GM18907 (cell line): ENCODE measurements around the gene ARMC7.
"Not testable (repeated sequence)": the region's sequence is repeated elsewhere in the genome, so short reads cannot be mapped to it uniquely, and the experiment has no call there.

Source experiments
- ATAC-seq: cut with Tn5 transposase; IDR thresholded peaks from one replicate; pipeline ENCODE4 v1.9.1; 2021; ENCODE audit warnings: mild to moderate bottlenecking, moderate library complexity; ENCODE audit not compliant: unreplicated experiment

ARMC7 gene

DNA sequence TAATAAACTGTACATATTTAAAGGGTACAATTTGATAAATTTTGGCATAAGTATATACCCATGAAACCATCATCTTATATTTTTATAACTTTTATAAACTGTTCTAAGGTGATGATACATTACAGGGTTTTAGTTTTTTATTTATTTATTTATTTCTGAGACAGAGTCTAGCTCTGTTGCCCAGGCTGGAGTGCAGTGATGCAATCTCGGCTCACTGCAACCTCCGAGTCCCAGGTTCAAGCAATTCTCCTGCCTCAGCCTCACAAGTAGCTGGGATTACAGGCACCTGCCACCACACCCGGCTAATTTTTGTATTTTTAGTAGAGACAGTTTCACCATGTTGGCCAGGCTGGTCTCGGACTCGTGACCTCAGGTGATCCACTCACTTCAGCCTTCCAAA lies 18.2 kb downstream of the ARMC7 start:
- not testable (repeated sequence) for ATAC-seq

DNA sequence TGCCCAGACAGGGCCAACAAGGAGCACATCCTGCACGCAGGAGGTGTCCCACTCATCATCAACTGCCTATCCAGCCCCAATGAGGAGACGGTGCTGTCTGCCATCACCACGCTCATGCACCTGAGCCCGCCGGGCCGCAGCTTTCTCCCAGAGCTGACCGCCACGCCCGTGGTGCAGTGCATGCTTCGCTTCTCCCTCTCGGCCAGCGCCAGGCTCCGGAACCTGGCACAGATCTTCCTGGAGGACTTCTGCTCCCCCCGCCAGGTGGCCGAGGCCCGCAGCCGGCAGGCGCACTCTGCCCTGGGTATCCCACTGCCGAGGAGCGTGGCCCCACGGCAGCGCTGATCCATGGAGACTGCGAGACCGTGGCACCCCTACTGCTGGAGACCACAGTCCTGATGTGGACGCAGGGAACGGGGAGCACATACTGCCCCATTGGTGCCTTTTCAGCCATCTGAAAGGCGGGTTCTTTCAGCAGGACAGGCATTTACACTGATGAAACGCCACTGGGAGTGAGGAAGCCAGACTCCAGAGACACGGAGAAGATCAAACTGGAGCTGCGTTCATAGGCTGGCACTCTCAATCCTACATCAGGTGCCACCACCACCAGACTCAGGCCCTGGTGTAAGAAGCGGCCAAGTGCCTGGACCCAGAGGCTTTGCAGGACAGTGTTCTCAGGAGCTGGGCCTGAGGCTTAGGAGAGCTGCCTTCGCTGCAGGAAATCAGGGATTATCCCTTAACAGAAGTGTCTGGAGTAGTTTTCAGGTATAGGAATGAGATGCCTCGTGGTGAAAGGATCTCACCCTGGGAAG lies 19.1 kb downstream of the ARMC7 start:
- ATAC-seq: no peak

DNA sequence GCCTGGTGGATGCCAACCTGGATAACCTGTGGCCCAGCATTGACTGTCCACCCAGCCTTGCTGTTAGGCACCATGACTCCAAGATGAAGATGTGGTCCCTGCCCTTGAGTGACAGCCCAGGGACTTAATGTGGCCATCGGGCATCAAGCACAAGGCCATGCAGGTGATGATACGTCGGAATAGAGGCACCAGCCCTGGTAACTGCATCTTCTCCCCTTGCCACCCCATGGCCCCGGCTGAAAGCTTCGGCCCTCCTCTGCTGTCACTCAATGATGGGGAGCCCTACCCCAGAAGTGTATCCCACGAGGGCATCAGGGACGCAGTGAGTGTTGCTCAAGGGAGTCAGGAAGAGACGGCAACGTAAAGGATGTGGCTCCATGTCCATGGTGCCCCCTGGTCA lies 19.8 kb downstream of the ARMC7 start:
- ATAC-seq: no peak

DNA sequence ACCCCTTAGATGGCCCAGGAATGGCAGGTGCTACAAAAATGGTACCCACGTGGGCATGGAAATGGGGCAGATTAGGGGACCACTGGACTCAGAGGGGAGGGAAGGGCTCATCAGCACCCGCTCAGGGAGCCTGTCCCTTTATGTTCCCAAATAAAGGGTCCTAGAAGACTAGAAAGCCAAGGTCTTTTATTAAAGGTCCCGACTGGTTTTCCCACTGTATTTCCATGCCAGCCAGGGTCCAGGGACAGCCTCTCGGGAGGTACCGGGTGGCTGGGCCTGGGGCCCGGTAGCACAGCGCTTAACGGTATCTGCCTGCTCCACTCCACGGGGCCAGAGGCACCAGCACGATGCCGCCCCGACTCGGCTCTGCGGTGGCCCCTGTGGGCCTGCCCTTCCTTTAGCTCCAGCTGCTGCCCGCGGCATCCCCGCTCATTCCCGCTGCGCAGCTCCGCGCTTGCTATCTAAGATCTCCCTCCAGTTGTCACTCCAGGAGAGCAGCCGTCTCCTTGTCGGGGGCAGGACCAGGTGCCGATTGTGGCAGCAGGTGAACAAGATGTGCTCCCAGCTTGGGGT lies 20.4 kb downstream of the ARMC7 start:
- ATAC-seq: no peak

DNA sequence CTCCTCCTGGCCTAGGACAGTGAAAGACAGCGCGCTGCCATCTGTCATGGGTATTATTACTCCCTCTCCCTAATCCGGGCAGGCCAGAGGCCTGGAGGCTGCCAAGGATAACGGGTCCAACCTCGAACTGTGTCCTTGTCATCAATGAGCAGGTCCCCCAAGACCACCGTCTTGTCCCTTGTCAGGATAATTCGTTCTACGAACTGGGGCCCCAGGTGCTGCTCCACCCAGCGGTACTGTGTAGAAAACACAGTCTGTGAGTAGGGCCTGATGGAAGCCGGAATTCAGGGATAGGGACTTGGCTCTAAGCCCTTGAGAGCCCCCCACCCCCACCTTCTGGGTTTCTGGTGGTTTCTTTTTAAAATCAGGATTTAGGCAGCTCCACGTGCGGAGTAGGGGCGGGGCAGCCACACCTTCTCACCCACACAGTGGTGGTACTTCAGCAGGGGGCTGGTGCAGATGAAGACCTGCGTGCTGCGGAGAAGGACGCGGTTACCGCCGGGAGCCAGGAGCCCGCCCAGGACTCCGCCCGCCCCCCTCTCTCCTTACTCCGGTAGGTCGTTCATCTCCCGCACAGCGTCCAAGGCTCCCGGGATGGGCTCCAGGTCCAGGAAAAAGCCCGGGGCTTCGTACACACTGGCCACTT lies 21.0 kb downstream of the ARMC7 start:
- peak; percentile 22 for ATAC-seq

- peak; percentile 73 for ATAC-seq
Measured at GRCh38 chr17:75131278-75132017, 21.7 kb downstream of the ARMC7 start, which contains the start of gene NT5C. Gene NT5C, minus strand, starts transcription at chr17:75131742. Its CDS starts 35 bp downstream, at chr17:75131707.

GRCh38 chr17:75132018-75133000 lies 22.5 kb downstream of the ARMC7 start:
- not testable (repeated sequence) for ATAC-seq

- no peak for ATAC-seq
Measured at GRCh38 chr17:75133001-75133400, 23.2 kb downstream of the ARMC7 start.

- ATAC-seq: not testable (repeated sequence)
Measured at GRCh38 chr17:75133607-75134347, 24.0 kb downstream of the ARMC7 start.

DNA sequence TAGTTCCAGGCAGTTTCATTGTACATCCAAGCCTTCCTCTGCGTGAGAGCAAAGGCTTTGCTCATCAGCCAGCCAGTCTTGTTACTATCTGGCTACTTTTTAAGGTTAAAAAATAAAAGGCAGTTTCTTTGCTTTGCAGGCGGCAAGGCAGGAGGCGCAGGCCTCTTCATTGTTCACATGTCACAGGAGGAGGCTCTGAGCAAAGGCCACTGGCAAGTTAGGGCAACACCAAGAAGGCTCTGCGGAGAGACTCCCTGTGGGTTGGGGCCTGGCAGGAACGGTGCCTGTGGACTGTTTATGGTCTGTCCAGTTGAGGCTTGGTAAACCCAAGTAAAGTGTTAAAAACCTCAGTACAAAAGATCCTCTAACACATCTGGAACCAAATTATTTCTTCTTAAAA lies 25.7 kb downstream of the ARMC7 start:
- no peak for ATAC-seq

DNA sequence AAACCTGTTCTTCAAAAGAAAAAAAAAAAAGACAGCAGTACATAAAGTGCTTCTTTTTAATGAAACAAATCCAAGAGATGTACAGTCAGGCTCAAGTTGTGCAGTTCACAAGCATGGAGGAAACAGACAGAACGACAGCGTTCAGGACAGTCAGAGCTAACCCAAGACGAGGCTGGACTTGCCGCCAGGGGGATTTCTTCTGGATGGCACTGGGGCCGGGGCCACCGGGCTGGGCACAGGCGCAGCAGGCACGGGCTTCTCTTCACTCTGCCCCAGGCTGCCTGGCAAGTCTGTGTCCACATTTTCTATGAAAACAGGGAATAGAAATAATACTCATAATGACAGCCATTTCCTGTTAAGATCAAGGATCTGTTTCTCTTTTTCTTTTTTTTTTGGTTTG lies 26.2 kb downstream of the ARMC7 start:
- no peak for ATAC-seq

- ATAC-seq: not testable (repeated sequence)
Measured at GRCh38 chr17:75137762-75138161, 28.0 kb downstream of the ARMC7 start.

DNA sequence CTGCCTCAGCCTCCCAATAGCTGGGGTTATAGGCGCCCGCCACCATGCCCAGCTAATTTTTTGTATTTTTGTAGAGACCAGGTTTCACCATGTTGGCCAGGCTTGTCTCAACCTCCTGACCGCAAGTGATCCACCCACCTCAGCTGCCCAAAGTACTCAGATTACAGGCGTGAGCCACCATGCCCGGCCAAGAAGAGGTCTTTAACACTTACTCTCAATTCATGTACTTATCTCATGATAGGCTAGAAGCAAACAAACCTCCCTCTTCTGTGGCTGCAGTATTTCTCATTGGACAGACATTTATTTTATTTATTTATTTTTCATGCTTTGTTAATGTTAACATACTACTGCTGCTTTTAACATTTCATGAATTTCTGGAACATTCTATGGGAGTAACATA lies 28.8 kb downstream of the ARMC7 start:
- ATAC-seq: no peak

- ATAC-seq: no peak
Measured at GRCh38 chr17:75142236-75142971, 32.6 kb downstream of the ARMC7 start.

DNA sequence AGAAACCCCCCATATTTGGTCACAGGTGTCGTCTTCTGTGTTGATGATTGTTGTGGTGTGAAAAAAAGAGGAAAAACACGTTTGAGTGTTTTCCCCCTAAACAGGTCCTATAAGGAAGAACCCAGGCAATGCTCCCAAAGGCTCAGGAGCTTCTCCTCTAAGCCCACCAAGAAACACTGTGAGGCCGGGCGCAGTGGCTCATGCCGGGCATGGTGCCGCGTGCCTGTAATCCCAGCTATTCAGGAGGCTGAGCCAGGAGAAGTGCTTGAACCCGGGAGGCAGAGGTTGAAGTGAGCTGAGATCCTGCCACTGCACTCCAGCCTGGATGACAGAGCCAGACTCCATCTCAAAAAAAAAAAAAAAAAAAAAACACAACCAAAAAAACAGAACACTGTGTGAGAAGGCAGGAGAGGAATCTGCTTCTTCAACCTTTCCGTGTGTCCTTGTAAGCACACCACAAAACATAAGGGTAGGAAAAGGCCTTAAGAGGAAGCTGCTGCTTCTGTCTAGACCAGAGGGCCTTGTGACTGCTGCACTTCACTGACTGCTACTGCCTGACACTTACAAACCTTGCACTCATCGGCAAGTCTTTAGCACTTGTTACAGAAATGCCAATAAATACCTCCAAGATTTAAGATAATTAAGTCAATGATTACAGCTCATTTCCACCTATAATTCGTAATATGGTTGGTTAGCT lies 35.2 kb downstream of the ARMC7 start:
- ATAC-seq: no peak

DNA sequence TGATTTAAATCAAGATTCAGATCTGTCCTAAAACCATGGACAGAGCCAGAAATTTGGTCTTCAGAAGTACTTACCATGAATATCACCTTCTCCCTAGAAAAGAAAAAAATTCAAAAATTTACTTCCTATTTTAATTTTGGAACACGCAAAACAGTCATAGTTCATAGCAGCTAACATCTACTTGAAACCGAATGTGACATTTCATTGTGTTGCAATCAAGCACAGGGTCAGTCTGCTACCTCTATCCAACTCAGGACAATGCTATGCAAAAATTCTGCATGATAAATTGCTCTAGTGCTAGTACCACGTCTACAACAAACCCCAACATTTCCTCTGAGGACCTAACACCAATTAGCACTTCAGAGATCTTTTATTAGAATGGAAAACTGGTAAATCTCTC lies 36.8 kb downstream of the ARMC7 start:
- no peak for ATAC-seq

DNA sequence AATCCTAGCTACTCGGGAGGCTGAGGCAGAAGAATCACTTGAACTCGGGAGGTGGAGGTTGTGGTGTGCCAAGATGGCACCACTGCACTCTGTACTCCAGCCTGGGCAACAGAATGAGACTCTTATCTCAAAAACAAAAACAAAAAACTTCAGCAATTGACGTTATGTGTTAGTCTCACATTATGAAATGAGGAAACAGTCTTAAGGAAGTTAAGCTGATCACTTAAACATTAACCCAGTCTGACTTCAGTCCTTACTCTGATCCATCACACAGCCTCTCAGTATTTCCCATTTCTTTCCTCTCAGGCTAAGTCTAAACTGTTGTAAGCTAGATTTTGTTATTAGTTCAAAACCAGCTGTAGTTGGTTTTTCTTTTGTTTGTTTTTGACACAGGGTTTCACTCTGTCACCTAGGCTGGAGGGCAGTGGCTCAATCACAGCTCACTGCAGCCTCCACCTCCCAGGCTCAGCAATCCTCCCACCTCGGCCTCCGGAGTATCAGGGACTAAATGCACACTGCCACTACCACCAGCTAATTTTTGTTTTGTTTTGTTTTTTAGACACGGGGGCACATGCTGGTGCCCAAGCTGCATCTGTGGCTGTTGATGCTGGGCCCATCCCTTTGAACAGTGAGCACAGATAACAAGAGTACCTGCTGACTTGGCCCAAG lies 38.2 kb downstream of the ARMC7 start:
- no peak for ATAC-seq

DNA sequence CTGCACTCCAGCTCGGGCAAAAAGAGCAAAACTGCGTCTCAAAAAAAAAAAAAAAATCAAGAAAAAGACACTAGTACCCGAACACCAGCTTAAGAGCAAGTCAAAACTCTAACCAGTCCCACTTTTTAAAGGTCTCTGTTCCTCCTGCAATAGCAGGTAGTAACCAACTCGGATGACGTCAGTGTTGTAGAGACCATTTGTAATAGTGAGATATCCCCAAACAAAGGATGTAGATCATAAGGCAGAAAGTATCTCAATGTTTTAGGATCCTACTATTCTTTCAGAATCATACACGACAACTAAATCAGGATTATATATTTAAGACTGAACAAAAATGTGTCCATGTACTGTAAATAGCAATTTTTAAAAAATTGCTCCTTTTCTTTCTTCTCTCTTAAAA lies 42.2 kb downstream of the ARMC7 start:
- no peak for ATAC-seq
